Stomach smooth muscle (tissue), 2 donors: Measurements from ENCODE around the gene HAND1.
"Not testable (repeated sequence)": the region's sequence is repeated elsewhere in the genome, so short reads cannot be mapped to it uniquely, and the experiment has no call there.

ENCODE experiments used
- H3K27ac ChIP-seq: one replicate; pipeline ENCODE4 v1.7.0; 2013; ENCODE audit warnings: mild to moderate bottlenecking, low read length, inconsistent platforms
- H3K27me3 ChIP-seq, 2 donors: one replicate each; pipeline ENCODE4 v1.7.0; 2013; ENCODE audit warnings: low read length in 2 of 2; ENCODE audit not compliant: insufficient read depth in 2 of 2, control insufficient read depth in 1 of 2
- H3K36me3 ChIP-seq, 2 donors: one replicate each; pipeline ENCODE4 v1.7.0; 2013; ENCODE audit warnings: low read length in 2 of 2; ENCODE audit not compliant: control insufficient read depth in 2 of 2, insufficient read depth in 2 of 2
- H3K4me1 ChIP-seq: one replicate; pipeline ENCODE4 v1.7.0; 2013; ENCODE audit warnings: low read length; ENCODE audit not compliant: control insufficient read depth, insufficient read depth
- H3K4me3 ChIP-seq, 2 donors: one replicate each; pipeline ENCODE4 v1.7.0; 2013; ENCODE audit warnings: low read length in 2 of 2
- H3K9ac ChIP-seq, 2 donors: one replicate each; pipeline ENCODE4 v1.7.0; 2013; ENCODE audit warnings: low read length in 2 of 2, mild to moderate bottlenecking in 1 of 2
- H3K9me3 ChIP-seq, 2 donors: one replicate each; pipeline ENCODE4 v1.7.0; 2013; ENCODE audit warnings: low read length in 2 of 2; ENCODE audit not compliant: control insufficient read depth in 2 of 2
- donor health status: healthy.
- donor health status: Pancreatic carcinoma.

Gene HAND1

DNA sequence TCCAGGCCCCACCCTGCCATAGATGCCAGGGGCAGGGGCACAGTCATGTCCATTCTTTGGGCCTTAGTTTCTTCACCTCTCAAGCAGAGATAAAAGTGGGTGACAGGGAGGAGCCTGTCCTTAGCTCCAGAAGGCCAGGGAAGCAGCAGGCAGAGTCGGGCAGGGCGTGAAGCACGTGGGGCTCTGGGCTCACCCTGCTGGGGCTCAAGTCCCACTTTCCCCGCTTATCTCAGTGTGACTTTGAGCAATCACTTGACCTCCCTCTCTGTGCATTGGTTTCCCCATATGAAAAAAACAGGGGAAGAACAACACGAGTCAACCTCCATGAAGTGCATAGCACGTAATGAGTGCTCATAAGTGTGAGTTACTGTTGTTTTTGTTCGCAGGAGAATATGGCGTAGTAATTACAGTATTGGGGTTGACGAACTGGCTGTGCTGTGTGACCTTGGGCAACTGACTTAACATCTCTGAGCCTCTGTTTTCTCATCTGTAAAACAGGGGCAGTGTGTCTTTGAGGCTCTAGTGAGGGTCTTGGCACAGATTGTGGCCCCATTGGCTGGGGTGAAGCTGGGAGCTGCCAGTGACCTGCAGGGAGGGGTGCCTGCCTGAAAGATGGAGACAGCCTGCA is 39.9 kb upstream of the HAND1 start:
- H3K4me1 ChIP-seq = peaks cover 3% of the 10 kb centered on the region
- no peaks in the 10 kb centered on the region for H3K36me3 ChIP-seq
- H3K4me3 ChIP-seq = no peak overlapping the region
- H3K9ac ChIP-seq = no peak overlapping the region
- peaks cover 17 to 28% of the 10 kb centered on the region in 2 donors for H3K27me3 ChIP-seq
- H3K9me3 ChIP-seq = no peaks in the 10 kb centered on the region
- no peak overlapping the region for H3K27ac ChIP-seq

DNA sequence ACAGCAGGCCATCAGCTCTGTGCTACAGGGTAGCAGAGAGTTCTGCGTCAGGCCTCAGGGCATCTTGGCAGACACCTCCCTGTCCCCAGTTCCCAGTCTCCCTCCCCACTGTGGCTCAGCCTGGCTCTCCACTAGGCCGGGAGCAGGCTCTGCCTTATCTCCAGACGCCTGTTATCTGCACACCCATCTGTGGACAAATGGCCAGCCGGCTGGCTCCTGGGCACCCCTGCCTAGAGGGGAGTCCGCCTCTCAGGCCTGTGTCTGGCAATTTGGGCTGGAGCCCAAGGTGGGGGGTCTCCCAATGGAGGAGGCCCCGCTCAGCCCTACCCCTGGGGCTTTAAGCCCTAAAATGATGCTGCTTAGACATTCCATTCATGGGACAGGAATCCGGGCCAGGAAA is 39.2 kb upstream of the HAND1 start:
- H3K4me3 ChIP-seq = no peak overlapping the region
- H3K27ac ChIP-seq = no peak overlapping the region
- H3K9me3 ChIP-seq = no peaks in the 10 kb centered on the region
- H3K36me3 ChIP-seq = no peaks in the 10 kb centered on the region
- H3K9ac ChIP-seq = no peak overlapping the region
- peaks cover 3% of the 10 kb centered on the region for H3K4me1 ChIP-seq
- peaks cover 16 to 26% of the 10 kb centered on the region in 2 donors for H3K27me3 ChIP-seq

DNA sequence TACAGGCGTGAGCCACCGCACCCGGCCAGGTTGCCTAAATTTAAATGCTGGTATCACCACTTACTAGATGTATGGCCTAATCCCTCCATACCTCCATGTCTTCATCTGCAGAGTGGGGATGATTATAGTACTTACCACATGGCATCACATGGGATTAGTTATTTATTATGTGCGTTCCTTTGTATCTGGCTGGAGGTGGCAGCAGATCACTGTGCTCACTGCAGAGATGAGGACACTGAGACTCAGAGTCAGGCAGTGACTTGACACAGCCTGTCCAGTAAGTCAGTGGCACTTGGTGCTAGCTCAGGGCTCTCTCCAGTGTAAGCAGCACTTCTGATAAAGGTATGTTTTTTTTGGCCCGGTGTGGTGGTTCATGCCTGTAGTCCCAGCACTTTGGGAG is 38.4 kb upstream of the HAND1 start:
- Histone ChIP-seq H3K9me3 (no peaks in the 10 kb centered on the region), H3K9ac (no peak overlapping the region), H3K4me3 (no peak overlapping the region), H3K27ac (no peak overlapping the region), H3K27me3 (peaks cover 10 to 20% of the 10 kb centered on the region in 2 donors), H3K36me3 (no peaks in the 10 kb centered on the region), H3K4me1 (peaks cover 3% of the 10 kb centered on the region)

DNA sequence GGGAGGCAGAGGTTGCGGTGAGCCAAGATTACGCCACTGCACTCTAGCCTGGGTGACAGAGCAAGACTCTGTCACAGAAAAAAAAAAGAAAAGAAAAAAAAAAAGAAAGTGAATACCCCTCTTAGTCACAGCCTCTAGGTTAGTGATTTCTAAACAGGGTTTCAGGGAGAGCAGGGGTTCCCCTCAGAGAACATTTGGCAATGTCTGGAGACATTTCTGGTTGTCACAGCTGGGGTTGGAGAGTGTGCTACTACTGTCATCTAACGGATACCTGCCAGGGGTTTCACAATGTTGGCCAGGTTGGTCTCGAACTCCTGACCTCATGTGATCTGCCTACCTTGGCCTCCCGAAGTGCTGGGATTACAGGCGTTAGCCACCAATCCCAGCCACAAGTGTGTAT is 37.5 kb upstream of the HAND1 start:
- H3K4me3 ChIP-seq, H3K4me1 ChIP-seq, H3K9ac ChIP-seq, H3K27ac ChIP-seq, H3K9me3 ChIP-seq, H3K36me3 ChIP-seq: not testable (repeated sequence)
- H3K27me3 ChIP-seq = peaks cover 3 to 17% of the 10 kb centered on the region in 2 donors

DNA sequence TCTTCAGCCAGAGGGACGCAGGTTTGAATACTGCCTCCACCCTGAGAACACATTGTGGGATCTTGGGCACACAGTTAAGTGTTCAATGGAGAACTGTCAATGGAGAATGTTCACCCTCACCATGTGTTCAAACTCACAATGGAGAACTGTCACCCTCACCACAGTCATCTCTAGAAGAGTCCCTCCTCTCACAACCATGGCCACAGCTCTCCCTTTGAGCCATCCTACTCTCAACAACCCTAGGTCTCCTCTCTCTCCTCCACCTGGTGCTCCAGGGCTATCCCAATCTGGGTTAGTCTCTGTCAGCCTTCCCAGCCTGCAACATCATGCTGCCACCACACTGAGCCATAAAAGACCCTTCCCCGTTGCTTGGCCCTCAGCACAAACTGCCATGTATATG is 36.3 kb upstream of the HAND1 start:
- H3K9me3 ChIP-seq = no peaks in the 10 kb centered on the region
- H3K4me3 ChIP-seq = no peak overlapping the region
- peaks cover 3 to 16% of the 10 kb centered on the region in 2 donors for H3K27me3 ChIP-seq
- no peaks in the 10 kb centered on the region for H3K36me3 ChIP-seq
- H3K27ac ChIP-seq = no peak overlapping the region
- H3K9ac ChIP-seq = no peak overlapping the region
- H3K4me1 ChIP-seq = no peaks in the 10 kb centered on the region

DNA sequence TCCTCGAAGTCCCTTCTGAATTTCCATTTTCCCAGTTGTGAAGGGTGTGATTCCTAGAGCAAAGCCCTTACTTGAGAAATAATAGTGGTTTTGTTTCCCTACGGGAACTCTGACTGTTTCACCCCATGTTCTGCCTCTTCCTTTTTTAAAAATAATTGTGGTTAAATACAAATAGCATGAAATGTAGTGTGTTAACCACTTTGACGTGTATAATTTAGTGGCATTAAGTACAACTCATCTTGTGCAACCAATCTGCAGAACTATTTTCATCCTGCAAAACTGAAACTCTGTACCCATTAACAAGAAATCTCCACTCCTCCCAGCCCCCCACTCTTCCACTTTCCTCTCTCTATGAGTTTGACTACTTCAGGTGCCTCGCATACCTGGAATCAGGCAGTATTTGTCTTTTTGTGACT is 35.6 kb upstream of the HAND1 start:
- Histone ChIP-seq H3K9ac (no peak overlapping the region), H3K36me3 (no peaks in the 10 kb centered on the region), H3K27me3 (peaks cover 3 to 16% of the 10 kb centered on the region in 2 donors), H3K4me1 (no peaks in the 10 kb centered on the region), H3K4me3 (no peak overlapping the region), H3K27ac (no peak overlapping the region), H3K9me3 (no peaks in the 10 kb centered on the region)

DNA sequence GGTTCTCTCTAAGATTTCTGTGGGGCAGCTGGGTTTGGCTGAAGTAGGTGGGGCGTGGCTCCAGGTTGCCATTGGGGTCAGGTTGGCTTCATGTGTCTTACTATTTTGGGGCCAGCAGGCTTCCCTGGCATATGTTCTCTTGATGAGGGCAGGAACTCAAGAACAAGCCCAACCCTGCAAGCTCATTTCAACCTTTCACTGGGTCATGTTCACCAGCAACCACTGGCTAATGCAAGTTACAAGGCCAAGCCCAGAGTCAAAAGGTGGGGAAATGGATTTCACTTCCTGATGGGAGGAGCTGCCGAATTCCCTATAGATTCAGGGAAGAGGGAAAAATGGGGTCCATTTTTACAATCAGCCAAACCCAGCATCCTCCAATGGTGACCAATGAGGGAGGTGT is 34.0 kb upstream of the HAND1 start:
- Histone ChIP-seq H3K27me3 (peaks cover 3 to 9% of the 10 kb centered on the region in 2 donors), H3K27ac (no peak overlapping the region), H3K9ac (no peak overlapping the region), H3K9me3 (no peaks in the 10 kb centered on the region), H3K36me3 (no peaks in the 10 kb centered on the region), H3K4me3 (no peak overlapping the region), H3K4me1 (no peaks in the 10 kb centered on the region)

DNA sequence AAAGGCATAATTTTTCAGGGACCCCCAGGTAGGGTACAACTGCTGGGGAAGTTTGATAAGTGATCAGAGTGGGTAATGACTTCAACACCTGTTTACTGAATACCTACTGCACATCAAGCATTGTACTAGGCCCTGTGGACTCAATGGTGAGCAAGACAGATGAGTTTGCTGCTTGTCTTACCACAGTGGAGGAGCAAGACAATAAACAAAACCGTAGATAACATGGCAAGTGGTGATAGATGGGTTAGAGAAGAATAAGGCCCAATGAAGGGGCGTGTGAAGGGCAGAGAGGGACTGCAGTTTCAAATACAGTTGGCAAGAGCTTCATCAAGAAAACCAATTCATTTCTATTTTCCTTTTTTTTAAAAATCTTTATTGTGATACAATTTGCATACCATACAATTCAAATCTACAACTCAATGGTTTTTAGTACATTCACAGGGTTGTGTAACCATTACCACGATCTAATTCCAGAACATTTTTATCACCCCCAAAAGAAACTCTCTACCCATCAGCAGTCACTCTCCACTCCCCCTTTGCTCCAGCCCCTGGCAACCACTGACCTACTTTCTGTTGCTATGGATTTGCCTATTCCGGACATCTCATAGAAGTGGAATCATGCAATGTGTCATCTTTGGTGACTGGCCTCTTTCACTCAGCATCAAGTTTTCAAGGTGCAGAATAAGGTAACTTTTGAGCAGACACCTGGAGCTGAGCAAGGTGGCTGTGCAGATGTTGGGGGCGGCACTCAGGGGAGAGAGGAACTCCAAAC is 31.9 kb upstream of the HAND1 start:
- Histone ChIP-seq H3K27ac (no peak overlapping the region), H3K4me3 (no peak overlapping the region), H3K27me3 (peaks cover 3 to 9% of the 10 kb centered on the region in 2 donors), H3K9me3 (no peaks in the 10 kb centered on the region), H3K36me3 (no peaks in the 10 kb centered on the region), H3K4me1 (no peaks in the 10 kb centered on the region), H3K9ac (no peak overlapping the region)

DNA sequence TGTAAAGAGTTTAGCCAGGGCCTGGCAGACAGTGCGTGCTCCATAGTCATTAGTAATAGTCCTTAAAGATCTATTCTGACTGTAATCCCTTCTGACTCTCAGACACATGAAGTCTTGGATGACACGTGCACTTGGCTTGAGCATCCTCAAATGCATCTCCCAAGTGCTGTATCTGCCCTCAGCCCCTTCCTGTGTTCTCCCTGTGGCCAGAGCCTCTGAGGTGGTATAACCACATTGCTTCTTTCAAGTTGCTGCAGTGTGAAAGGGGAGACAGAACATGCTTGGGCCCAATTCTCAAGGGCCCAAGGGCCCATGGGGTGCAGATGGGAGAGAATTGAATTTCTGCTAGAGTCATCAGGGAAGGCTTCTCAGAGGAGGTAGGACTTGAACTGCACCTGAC is 30.1 kb upstream of the HAND1 start:
- Histone ChIP-seq H3K9me3 (no peaks in the 10 kb centered on the region), H3K27ac (no peak overlapping the region), H3K4me3 (no peak overlapping the region), H3K4me1 (no peaks in the 10 kb centered on the region), H3K9ac (no peak overlapping the region), H3K36me3 (no peaks in the 10 kb centered on the region), H3K27me3 (peaks cover 0 to 4% of the 10 kb centered on the region in 2 donors)

DNA sequence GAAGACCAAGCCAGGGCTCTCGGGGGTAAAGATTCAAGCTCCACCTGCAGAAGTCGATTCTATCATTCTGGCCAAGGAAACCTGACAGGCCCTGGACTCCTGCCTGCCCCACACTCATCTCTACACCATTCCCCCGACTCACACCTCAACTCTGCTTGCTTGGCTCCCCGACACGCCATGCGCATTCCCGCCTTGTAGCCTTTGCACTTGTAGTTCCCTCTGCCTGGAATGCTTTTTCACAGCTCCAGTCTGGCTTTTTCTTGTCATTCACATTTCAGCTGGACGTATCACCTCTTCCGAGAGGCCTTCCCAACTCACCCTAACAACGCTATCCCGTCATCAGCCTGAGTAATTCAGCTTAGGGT is 28.7 kb upstream of the HAND1 start:
- no peaks in the 10 kb centered on the region for H3K9me3 ChIP-seq
- H3K27ac ChIP-seq = no peak overlapping the region
- H3K4me1 ChIP-seq = no peaks in the 10 kb centered on the region
- H3K4me3 ChIP-seq = no peak overlapping the region
- no peaks in the 10 kb centered on the region for H3K36me3 ChIP-seq
- no peak overlapping the region for H3K9ac ChIP-seq
- peaks cover 0 to 7% of the 10 kb centered on the region in 2 donors for H3K27me3 ChIP-seq

DNA sequence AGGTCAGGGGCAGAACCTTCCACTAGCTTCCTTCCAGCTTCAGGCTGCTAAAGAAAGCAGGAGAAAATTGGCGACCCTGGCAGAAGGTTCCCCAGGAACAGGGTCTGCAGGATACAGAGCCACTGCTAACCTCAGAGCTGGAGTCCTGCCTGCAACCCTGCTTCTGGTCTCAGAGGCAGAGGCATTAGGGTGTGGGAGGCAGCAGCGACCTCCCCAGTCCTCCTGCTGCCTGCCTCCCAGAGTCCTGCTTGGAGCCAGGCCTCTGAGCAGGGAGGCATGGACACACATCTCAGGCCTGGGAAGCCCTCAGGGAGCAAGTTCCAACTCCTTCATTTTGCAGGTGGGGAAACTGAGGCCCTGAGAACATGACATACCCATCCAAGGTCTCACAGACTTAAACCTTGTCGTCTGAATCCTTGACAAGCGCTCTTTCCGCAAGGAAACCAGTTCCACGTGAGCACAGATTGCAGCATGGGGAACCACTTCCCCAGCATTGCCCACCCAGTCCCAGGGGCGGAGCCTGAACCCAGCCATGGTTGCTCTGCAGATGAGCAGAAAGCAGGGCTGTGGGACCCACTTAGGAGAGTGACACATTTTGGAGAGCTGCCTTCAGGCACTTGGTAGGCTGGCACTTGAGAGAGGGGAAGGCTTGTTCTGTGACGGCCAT is 28.2 kb upstream of the HAND1 start:
- Histone ChIP-seq H3K9me3 (no peaks in the 10 kb centered on the region), H3K27ac (no peak overlapping the region), H3K4me1 (no peaks in the 10 kb centered on the region), H3K9ac (no peak overlapping the region), H3K4me3 (no peak overlapping the region), H3K27me3 (peaks cover 0 to 7% of the 10 kb centered on the region in 2 donors), H3K36me3 (no peaks in the 10 kb centered on the region)
